ENCODE measurements around the gene MKLN1.

Gene MKLN1

DNA sequence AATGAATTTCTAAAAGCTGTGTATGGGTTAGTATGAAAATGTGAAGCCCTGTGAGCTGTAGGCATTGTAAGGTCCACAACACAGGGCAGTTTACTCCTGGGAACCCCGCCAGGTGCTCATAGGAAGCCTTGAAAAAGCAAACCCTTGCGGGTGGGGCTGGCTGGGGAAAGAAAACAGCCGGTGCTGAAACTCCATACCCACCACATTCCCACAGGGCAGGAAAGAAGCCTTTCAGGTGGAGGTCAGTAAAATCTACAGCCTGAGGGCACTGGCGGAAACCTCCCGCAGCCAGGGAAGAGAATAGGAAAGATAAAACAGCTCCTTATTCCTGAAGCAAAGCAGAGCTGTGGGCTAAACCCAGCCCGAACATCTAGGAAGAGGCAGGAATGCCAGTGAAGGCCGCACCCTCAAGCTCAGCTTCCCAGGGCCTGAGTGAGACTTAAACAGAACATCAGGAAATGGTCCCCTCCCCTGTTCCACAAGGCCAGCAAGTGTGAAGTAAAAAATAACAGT is 194.0 kb downstream of the MKLN1 start:
- DNase-seq (ENCODE audit: low spot score) = no peak

GRCh38 chr7:131522325-131522930 is 194.8 kb downstream of the MKLN1 start:
- peak; percentile 34 for DNase-seq (ENCODE audit: low spot score)

- DNase-seq (ENCODE audit: low spot score) = no peak
These were observed 196.4 kb downstream of the MKLN1 start for GRCh38 chr7:131524115-131524514.

DNA sequence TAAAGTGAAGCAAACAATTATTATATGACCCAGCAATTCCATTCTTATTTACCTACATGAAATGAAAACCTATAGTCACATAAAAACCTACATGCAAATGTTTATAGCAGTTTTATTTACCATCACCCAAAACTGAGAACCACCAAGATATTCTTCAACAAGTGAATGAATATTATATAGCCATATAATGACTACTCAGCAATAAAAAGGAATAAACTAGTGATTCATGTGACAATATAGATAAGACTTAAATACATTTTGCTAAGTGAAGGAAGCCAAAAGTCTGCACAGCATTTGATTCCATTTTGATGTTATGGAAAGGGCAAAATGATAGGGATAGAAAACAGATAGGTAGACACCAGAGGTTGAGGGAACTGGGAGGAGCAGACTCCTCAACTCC is 197.0 kb downstream of the MKLN1 start:
- DNase-seq (ENCODE audit: low spot score) = no peak

DNA sequence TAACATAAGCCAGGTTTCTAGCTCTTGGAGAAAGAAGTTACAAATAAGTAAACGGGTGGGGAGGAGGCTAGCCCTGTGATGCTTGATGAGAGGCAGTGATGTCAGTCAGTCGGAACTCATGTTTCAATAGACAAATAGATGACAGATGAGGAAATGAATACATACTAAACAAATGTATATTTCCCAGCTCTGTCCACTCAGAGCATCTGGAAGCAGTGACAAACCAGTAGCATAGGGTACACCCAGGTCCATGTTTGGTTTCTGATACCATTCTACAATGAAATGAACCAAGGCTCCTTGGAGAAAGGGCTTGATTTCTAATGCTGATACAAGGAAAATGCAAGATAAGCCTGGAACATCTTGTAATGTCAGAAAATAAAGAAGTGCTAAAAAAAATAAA is 198.1 kb downstream of the MKLN1 start:
- no peak for DNase-seq (ENCODE audit: low spot score)

DNA sequence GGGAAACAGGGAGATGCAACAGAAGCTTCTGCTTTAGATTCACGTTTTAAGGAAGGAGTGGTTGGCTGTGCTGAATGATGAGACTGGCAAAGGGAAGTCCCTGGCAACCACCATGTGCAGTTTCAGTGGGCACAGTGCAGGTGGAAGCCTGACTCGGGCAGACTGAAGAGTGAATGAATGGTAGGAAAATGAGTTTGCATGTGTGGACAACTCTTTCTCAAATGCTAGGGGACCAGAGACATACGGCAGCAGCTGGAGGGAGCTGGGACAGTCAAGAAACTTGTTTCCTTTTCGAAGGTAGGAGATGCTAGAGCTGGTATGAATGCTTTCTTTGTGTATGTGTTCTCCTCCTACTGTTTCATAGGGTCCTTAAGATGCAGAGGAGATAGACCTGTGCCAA is 199.8 kb downstream of the MKLN1 start:
- no peak for DNase-seq (ENCODE audit: low spot score)

DNA sequence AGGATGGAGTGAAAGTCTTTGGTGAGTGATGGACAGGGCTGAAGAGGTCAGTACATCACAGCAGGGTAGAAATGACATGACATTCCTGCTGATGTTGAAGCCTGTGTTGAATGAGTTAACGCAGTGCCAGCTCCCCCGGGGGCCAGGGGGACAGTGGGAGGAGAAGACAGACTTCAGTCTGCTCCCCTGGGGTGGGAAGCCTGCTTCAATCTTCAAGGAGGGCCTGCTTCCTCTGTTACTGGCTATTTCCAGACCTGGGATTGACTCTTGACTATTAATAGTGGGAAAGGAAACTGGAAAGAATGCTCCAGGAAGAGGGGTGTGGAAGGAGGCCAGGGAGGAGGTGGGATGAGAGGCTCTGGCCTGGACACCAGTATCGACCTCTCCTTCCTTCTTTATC is 201.5 kb downstream of the MKLN1 start:
- no peak for DNase-seq (ENCODE audit: low spot score)

- no peak for DNase-seq (ENCODE audit: low spot score)
These were observed 201.9 kb downstream of the MKLN1 start for GRCh38 chr7:131529617-131530016.

DNA sequence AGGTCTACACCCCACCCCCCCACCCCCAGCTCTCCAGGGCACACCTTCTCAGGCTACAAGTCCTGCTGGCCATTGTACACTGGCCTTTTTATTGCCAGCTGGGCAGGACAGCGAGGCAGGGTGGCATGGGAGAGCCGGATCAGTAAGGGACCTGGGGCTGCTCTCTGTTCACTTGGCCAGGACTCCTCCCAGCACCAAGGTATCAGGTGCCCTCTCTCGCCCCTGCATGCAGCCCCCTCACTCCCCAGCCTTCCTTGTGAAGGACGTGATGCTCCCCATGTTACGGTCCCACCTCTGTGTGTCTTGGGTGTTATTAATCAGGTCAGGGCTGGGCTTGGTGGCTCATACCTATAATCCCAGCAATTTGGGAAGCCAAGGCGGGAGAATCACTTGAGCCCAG is 202.5 kb downstream of the MKLN1 start:
- no peak for DNase-seq (ENCODE audit: low spot score)

GRCh38 chr7:131532570-131533091 is 205.0 kb downstream of the MKLN1 start:
- no peak for DNase-seq (ENCODE audit: low spot score)

GRCh38 chr7:131533151-131533559 is 205.5 kb downstream of the MKLN1 start:
- no peak for DNase-seq (ENCODE audit: low spot score)

GRCh38 chr7:131533566-131534561 is 206.2 kb downstream of the MKLN1 start:
- DNase-seq (ENCODE audit: low spot score) = no peak

DNA sequence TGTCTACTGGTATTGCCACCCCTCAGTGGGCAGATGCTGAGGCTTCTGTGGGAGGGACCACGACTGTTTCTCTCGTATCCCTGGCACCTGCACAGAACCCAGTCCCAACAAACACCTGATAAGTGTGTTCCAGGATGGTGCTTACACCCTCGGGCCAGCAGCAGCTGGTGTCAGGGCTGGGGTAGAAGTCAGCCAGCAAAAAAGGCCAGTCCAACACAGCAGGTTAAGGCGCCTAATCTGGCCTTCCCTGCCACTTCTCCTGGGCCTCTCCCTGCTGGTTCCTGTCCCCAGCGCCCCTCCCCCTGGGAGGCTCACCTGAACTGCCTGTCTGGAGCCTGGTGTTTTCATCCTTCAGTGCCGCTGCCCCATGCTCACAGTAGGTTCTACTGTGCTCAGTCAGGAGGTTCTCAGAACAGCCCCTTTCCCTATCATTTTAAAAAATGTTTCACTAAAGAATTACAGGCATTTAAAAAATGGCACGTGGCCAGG is 208.7 kb downstream of the MKLN1 start:
- DNase-seq (ENCODE audit: low spot score) = no peak

- DNase-seq (ENCODE audit: low spot score) = no peak
These were observed 209.9 kb downstream of the MKLN1 start for GRCh38 chr7:131537571-131537978.

- no peak for DNase-seq (ENCODE audit: low spot score)
These were observed 210.6 kb downstream of the MKLN1 start for GRCh38 chr7:131538071-131538812.

DNA sequence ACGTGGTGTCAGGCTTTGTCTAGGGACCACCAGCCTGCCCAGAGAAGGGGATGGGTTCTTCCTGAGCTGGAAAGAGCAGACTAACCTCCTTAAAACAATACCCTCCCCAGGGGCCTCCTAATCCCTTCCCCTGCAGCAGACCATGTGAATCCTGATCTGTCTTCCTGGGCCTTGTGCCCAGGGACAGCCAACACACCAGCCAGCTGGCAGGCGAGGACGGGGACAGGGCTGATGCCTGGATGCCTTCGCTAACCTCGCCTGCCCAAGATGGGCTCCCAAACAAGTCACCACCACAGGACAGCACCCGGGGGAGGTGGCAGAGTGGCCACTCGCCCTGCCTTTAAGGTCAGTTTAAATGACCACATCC is 211.1 kb downstream of the MKLN1 start:
- DNase-seq (ENCODE audit: low spot score) = no peak

GRCh38 chr7:131540491-131541162 is 213.0 kb downstream of the MKLN1 start:
- DNase-seq (ENCODE audit: low spot score) = no peak

GRCh38 chr7:131543298-131543697 is 215.6 kb downstream of the MKLN1 start:
- DNase-seq (ENCODE audit: low spot score) = no peak

DNA sequence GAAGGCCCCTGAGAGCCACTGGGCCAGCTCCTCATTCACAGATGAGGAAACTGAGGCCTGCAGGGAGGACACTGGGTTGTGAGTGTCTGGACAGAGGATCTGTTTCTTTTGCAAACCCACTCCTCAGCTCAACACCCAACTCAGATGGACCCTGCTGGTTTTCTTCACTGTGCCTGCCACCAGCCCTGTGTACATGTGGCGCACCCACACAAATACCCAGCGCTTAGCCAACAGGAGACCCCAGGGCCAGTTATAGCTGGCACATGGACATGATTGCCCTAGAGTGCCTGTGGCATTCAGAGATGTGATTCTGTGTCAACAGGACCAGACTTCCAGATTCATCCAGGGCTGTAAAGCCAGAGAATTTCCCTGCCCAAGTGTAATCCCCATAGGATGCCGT is 216.3 kb downstream of the MKLN1 start:
- no peak for DNase-seq (ENCODE audit: low spot score)

DNA sequence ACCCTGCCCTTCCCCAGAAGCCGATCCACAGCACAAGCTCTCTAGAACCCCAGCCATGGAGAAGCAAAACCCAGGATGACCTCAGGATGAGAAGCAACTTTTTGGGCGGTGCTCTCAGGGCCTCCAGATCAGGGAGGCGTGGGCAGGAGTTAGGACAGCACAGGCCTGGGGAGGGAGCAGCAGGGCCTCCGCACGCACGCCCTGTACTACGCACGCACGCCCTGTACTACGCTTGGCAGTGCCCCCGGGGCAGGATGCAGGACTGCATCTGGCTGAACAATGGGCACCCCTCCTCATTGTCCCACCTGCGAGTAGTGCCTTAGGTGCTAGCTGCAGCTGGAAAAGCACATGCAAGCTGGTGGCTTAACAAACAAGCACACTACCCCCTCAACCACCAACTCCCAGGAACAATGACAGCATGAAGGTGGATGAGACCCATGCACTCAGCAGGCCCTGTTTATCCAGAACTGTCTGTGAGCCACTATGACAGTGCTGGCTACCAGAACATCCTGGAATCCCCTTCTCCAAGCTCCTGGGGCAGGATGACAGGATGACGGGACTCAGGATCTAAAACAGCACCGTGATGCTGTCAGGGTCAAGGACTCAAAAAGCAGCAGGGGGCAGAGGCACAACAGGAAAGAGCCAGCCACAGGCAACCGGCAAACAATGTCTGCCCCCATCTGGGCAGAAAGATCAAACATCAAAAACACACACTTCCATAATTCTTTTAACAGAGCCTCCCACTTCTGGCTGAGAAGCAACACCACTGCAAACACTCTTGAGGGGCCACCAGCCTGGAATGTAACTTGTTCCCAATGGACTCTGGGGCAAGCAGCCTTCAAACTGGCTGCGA is 217.0 kb downstream of the MKLN1 start:
- DNase-seq (ENCODE audit: low spot score) = no peak

DNA sequence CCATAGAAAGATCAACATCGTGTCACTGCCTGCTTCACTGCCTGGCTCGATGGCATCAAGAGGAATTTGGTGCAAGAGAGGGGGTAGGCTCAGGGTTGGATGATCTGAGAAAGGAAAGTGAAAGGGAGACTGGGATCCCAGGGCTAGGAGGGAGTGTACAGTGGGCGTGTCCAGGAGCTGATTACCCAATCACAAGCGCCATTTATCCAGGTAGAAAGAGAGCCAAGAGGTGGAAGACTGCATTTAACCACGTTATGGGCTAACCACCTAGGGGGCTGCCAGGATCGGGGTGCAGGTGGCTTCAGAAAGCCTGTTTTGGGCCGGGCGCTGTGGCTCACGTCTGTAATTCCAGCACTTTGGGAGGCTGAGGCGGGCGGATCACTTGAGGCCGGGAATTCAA is 218.4 kb downstream of the MKLN1 start:
- no peak for DNase-seq (ENCODE audit: low spot score)

All from activated CD4-positive, alpha-beta T cell treated with anti-CD3 and anti-CD28 coated beads, Interleukin-2, Interleukin-4, amounts not matched to agents 100 ng/mL and 50 ng/mL, durations not matched to agents 16 hours and 8 hours (primary cell).